Mesodermal cell (in vitro differentiated cells): Measurements from ENCODE around the gene OAF.

ENCODE experiments used
- H3K27ac ChIP-seq: 2 replicates; pipeline ENCODE4 v1.7.0; 2013; ENCODE audit warnings: mild to moderate bottlenecking, low read depth, low read length, moderate library complexity; ENCODE audit not compliant: severe bottlenecking
- H3K36me3 ChIP-seq: 2 replicates; pipeline ENCODE4 v1.7.1; 2013; ENCODE audit warnings: mild to moderate bottlenecking, low read length, moderate library complexity; ENCODE audit not compliant: control insufficient read depth, insufficient read depth
- H3K4me1 ChIP-seq: one replicate; pipeline ENCODE4 v1.7.1; 2013; ENCODE audit warnings: mild to moderate bottlenecking, low read length; ENCODE audit not compliant: insufficient read depth, control insufficient read depth, poor library complexity, severe bottlenecking
- H3K4me3 ChIP-seq: 2 replicates; pipeline ENCODE4 v1.7.0; 2013; ENCODE audit warnings: low read length, control low read depth, mild to moderate bottlenecking; ENCODE audit not compliant: insufficient read depth, poor library complexity, severe bottlenecking; ENCODE audit errors: extremely low read depth
- H3K9me3 ChIP-seq: 2 replicates; pipeline ENCODE4 v1.7.1; 2013; ENCODE audit warnings: mild to moderate bottlenecking, low read length, moderate library complexity; ENCODE audit not compliant: control insufficient read depth
- WGBS, 2 experiments: methylation state at CpG; one replicate each; pipeline ENCODE4 v1.1.5; 2013; ENCODE audit warnings: missing lambda C conversion rate in 2 of 2; ENCODE audit not compliant: insufficient coverage in 2 of 2; 5-methylcytosine and 5-hydroxymethylcytosine counted together

OAF gene

GRCh38 chr11:120184946-120185705 lies 25.7 kb upstream of the OAF start:
- 95 to 100% methylated on average over 2 to 4 of the region's 7 CpGs for WGBS, 2 experiments
- no peaks in the 10 kb centered on the region for H3K36me3 ChIP-seq
- no peak overlapping the region for H3K4me3 ChIP-seq
- peaks cover 29% of the 10 kb centered on the region for H3K4me1 ChIP-seq
- no peaks in the 10 kb centered on the region for H3K9me3 ChIP-seq
- no peak overlapping the region for H3K27ac ChIP-seq

GRCh38 chr11:120185706-120186455 lies 25.0 kb upstream of the OAF start:
- peaks cover 22% of the 10 kb centered on the region for H3K4me1 ChIP-seq
- 79 to 83% methylated on average over 2 of the region's 3 CpGs for WGBS, 2 experiments

GRCh38 chr11:120186456-120186773 lies 24.4 kb upstream of the OAF start:
- Histone ChIP-seq H3K27ac (no peak overlapping the region), H3K4me1 (peaks cover 22% of the 10 kb centered on the region), H3K4me3 (no peak overlapping the region), H3K9me3 (no peaks in the 10 kb centered on the region), H3K36me3 (no peaks in the 10 kb centered on the region)

More at GRCh38 chr11:120185706-120186455, 25.0 kb upstream of the OAF start:
- Histone ChIP-seq H3K4me3 (no peak overlapping the region), H3K9me3 (no peaks in the 10 kb centered on the region), H3K36me3 (no peaks in the 10 kb centered on the region), H3K27ac (no peak overlapping the region)

- Histone ChIP-seq H3K36me3 (no peaks in the 10 kb centered on the region), H3K27ac (no peak overlapping the region), H3K4me1 (peaks cover 22% of the 10 kb centered on the region), H3K9me3 (no peaks in the 10 kb centered on the region), H3K4me3 (no peak overlapping the region)
- WGBS, 2 experiments, result 79 to 86% methylated on average over 8 to 16 of the region's 17 CpGs
Observed at GRCh38 chr11:120186774-120187591, 23.8 kb upstream of the OAF start.

- no peak overlapping the region for H3K4me3 ChIP-seq
- H3K4me1 ChIP-seq, result peaks cover 16% of the 10 kb centered on the region
- H3K36me3 ChIP-seq, result no peaks in the 10 kb centered on the region
- H3K27ac ChIP-seq, result no peak overlapping the region
- H3K9me3 ChIP-seq, result no peaks in the 10 kb centered on the region
- 95 to 100% methylated on average over 2 to 3 of the region's 5 CpGs for WGBS, 2 experiments
Observed at GRCh38 chr11:120188371-120188770, 22.5 kb upstream of the OAF start.

GRCh38 chr11:120188811-120189455 lies 21.9 kb upstream of the OAF start:
- peaks cover 16% of the 10 kb centered on the region for H3K4me1 ChIP-seq
- no peaks in the 10 kb centered on the region for H3K9me3 ChIP-seq
- no peak overlapping the region for H3K4me3 ChIP-seq
- no peak overlapping the region for H3K27ac ChIP-seq
- H3K36me3 ChIP-seq, result no peaks in the 10 kb centered on the region
- 83 to 100% methylated on average over 1 of the region's 4 CpGs for WGBS, 2 experiments

- 71 to 72% methylated on average over 3 of the region's 4 CpGs for WGBS, 2 experiments
- no peaks in the 10 kb centered on the region for H3K9me3 ChIP-seq
Observed at GRCh38 chr11:120191058-120191457, 19.8 kb upstream of the OAF start.

GRCh38 chr11:120192831-120193625 lies 17.8 kb upstream of the OAF start:
- 94 to 96% methylated on average over 15 of the region's 15 CpGs for WGBS, 2 experiments
- H3K36me3 ChIP-seq, result no peaks in the 10 kb centered on the region
- H3K4me3 ChIP-seq, result no peak overlapping the region
- H3K27ac ChIP-seq, result no peak overlapping the region
- H3K4me1 ChIP-seq, result peaks cover 20% of the 10 kb centered on the region
- no peaks in the 10 kb centered on the region for H3K9me3 ChIP-seq

More at GRCh38 chr11:120191058-120191457, 19.8 kb upstream of the OAF start:
- H3K36me3 ChIP-seq, result no peaks in the 10 kb centered on the region
- peaks cover 7% of the 10 kb centered on the region for H3K4me1 ChIP-seq
- no peak overlapping the region for H3K27ac ChIP-seq
- no peak overlapping the region for H3K4me3 ChIP-seq

GRCh38 chr11:120194166-120194565 lies 16.7 kb upstream of the OAF start:
- H3K9me3 ChIP-seq, result no peaks in the 10 kb centered on the region
- H3K4me1 ChIP-seq, result peaks cover 25% of the 10 kb centered on the region
- 79 to 93% methylated on average over 2 to 3 of the region's 4 CpGs for WGBS, 2 experiments
- no peak overlapping the region for H3K27ac ChIP-seq
- H3K4me3 ChIP-seq, result no peak overlapping the region
- no peaks in the 10 kb centered on the region for H3K36me3 ChIP-seq
